ENCODE data around the gene TXNDC12.
"Not testable (repeated sequence)": the region's sequence is repeated elsewhere in the genome, so short reads cannot be mapped to it uniquely, and the experiment has no call there.

Gene TXNDC12

DNA sequence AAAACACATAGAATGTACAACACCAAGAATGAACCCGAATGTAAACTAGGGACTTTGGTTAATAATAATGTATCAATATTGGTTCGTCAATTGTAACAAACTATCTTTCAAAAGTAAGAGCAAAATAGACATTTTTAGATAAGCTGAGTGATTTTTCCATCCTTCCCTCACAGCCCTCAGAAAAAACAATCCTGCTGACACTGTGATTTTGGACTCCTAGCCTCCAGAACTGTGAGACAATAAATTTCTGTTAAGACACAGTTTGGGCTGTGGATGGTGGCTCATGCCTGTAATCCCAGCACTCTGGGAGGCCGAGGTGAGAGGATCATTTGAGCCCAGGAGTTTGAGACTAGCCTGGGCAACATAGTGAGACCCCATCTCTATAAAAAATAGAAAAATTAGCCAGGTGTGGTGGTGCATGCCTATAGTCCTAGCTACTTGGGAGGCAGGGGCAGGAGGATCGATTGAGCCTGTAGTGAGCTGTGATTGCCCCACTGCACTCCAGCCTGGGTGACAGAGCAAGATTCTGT, 9.3 kb downstream of the TXNDC12 start:
- not testable (repeated sequence) for DNase-seq (ENCODE audit: low spot score)

- DNase-seq (ENCODE audit: low spot score), result no peak
Measured at GRCh38 chr1:52045236-52045635, 9.8 kb downstream of the TXNDC12 start.

GRCh38 chr1:52041551-52042185, 13.3 kb downstream of the TXNDC12 start:
- no peak for DNase-seq (ENCODE audit: low spot score)

- DNase-seq (ENCODE audit: low spot score), result no peak
Measured at GRCh38 chr1:52037909-52038308, 17.1 kb downstream of the TXNDC12 start.

DNA sequence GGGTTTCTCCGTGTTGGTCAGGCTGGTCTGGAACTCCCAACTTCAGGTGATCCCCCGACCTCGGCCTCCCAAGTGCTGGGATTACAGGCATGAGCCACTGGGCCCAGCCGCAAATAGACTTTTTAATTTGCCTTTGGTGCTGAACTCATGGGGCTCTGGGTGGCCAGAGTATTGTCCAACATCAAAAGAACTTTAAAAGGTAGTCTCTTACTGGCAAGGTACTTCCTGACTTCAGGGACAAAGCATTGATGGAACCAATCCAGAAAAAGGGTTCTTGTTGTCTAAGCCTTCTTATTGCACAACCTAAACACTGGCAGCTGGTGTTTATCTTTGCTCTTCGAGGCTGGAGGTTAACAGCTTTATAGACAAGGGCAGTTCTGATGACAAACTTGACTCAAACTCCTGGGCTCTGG, 17.6 kb downstream of the TXNDC12 start:
- DNase-seq (ENCODE audit: low spot score), result no peak

- DNase-seq (ENCODE audit: low spot score), result no peak
Measured at GRCh38 chr1:52034050-52034384, 21.0 kb downstream of the TXNDC12 start.

- peak; percentile 87 for DNase-seq (ENCODE audit: low spot score)
Measured at GRCh38 chr1:52033190-52034049, 21.6 kb downstream of the TXNDC12 start, which contains the start of gene KTI12. KTI12 (minus strand) TSS chr1:52033810; CDS start chr1:52033761, 49 bp downstream.

- peak; percentile 78 for DNase-seq (ENCODE audit: low spot score)
Measured at GRCh38 chr1:52032785-52033131, 22.2 kb downstream of the TXNDC12 start.

DNA sequence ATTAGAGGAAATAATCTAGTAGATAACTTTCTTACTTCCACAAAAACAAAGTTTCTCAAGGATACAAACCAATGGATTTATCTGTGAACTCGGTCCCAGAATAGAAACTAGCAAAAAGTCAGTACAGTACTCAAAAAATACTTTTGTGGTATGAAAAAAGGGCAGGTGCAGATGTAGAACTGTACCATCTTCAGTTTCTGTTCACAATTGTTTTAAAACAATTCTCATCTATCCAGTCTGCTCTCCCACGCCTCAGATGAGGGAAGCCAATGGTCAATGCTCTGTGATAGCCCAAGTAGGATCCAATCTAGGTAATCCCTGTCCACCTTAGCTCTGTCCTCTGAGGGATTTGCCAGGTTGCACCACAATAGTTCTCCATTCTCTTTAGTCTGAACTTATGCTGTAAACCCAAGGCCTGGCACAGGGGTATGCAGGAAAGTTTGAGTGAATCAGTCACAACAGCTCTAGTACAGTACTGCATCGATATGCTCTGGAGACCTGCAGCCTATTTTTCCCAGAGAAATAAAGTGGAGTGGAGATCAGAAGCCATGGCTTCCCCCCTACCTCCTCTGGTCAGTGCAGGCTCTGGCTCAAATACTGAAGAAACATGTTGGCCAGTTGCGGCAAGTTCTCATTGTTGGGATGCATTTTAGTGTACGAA, 22.7 kb downstream of the TXNDC12 start:
- DNase-seq (ENCODE audit: low spot score), result no peak

- not testable (repeated sequence) for DNase-seq (ENCODE audit: low spot score)
Measured at GRCh38 chr1:52028839-52029238, 26.2 kb downstream of the TXNDC12 start.

DNA sequence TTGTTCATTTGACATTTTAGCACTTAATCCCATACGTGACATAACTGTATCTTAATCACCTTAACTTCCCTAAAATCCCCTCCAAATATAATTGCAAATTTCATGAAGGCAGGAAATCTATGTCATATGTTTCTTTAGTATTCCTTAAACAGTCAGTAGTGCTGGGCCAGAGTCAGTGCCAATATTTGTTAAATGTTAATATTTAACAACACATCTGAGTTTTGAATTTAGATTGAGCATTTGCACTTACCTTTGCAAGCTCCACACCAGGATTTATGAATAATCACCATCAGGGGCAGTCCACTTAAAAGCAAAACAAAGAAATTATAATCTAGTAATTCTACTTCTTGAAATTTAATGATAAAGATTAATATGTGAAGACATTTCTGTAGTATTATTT, 26.7 kb downstream of the TXNDC12 start:
- no peak for DNase-seq (ENCODE audit: low spot score)

DNA sequence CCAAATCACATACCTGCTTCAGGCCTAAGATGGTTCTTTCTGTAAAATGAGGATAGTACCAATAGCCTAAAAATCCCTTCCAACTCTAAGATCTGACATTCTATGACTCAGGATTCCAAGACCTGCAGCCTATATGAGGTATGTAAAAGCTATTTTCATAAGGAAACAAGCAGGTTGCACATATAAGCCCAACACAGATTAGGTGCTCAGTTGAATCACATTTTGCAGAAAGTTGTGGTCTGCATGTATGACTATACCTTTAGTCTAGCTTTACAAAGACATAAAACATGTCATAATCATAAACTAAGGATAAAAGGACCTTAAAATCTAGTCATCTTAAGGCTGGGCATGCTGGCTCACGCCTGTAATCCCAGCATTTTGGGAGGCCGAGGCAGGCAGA, 28.7 kb downstream of the TXNDC12 start:
- DNase-seq (ENCODE audit: low spot score), result no peak

DNA sequence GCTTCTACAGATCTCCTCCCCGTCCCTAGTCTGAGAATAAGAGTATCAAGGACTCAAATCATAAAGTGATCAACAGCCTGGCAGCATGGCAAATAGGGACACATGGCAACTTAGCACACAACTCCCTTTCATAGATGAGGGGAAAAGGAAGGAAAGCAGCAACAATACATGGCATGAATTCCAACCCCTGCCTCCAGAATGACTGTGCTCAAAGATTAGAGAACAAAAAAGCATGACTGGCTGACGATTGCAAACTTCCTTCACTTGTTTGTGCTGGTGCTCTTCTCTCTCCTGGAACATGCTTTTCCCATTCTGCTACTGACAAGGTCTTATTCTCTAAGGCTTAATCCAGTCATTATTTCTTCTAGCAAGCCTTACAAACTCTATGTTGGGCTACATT, 32.9 kb downstream of the TXNDC12 start:
- no peak for DNase-seq (ENCODE audit: low spot score)

GRCh38 chr1:52008071-52008809, 46.8 kb downstream of the TXNDC12 start:
- no peak for DNase-seq (ENCODE audit: low spot score)

DNA sequence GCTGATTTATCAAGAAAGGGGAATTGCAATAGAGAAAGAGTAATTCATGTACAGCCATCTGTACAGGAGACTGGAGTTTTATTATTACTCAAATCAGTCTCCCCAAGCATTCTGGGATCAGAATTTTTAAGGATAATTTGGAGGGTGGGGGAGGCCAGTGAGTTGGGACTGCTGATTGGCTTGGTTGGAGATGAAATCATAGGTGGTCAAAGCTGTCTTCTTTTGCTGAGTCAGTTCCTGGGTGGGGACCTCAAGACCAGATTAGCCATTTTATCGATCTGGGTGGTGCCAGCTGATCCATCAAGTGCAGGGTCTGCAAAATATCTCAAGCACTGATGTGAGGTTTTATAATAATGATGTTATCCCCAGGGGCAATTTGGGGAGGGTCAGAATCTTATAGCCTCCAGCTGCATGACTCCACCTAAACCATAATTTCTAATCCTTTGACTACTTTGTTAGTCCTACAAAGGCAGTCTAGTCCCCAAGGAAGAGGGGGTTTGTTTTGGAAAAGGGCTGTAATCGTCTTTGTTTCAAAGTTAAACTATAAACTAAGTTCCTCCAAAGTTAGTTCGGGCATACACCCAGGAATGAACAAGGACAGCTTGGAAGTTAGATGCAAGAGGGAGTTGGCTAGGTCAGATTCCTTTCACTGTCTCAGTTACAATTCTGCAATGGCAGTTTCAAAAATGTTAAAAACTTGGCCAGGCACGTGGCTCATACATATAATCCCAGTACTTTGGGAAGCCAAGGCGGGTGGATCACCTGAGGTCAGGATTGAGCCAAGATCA, 47.6 kb downstream of the TXNDC12 start:
- DNase-seq (ENCODE audit: low spot score), result no peak

GRCh38 chr1:52006081-52006553, 48.9 kb downstream of the TXNDC12 start:
- not testable (repeated sequence) for DNase-seq (ENCODE audit: low spot score)

DNA sequence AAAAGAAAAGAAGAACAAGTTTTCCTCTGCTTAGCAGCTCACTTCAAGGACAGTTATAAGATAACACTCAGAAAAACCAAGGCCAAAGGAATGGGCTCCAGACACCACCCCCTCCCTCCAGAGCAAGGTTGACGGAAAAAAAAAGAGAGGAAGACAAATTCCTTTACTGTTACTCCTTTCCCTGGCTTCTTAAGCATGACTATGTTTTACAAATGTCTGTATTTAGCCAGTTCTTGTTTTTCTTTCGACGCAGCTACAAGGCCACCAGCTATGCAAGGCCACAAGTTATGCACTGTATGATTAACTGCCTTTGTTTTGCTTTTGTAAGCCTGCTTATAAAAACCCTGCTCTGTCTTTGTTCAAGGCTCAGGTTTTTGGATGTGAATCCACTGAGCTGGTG, 49.4 kb downstream of the TXNDC12 start:
- peak; percentile 53 for DNase-seq (ENCODE audit: low spot score)

DNA sequence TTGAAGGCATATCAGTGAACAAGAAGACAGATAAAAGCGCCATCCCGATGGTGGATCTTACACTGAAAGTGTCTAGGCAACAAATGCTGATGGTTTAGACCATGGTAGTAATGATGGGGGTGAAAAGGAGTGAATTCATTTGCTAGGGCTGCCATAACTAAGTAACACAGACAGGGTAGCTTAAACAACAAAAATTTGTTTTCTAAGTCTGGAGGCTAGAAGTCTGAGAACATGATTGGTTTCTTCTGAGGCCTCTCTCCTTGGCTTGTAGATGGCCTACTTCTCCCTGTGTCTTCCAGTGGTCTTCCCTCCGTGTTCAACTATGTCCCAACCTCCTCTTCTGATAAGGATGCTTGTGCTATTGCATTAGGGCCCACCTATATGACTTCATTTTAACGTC, 51.1 kb downstream of the TXNDC12 start:
- DNase-seq (ENCODE audit: low spot score), result no peak

DNA sequence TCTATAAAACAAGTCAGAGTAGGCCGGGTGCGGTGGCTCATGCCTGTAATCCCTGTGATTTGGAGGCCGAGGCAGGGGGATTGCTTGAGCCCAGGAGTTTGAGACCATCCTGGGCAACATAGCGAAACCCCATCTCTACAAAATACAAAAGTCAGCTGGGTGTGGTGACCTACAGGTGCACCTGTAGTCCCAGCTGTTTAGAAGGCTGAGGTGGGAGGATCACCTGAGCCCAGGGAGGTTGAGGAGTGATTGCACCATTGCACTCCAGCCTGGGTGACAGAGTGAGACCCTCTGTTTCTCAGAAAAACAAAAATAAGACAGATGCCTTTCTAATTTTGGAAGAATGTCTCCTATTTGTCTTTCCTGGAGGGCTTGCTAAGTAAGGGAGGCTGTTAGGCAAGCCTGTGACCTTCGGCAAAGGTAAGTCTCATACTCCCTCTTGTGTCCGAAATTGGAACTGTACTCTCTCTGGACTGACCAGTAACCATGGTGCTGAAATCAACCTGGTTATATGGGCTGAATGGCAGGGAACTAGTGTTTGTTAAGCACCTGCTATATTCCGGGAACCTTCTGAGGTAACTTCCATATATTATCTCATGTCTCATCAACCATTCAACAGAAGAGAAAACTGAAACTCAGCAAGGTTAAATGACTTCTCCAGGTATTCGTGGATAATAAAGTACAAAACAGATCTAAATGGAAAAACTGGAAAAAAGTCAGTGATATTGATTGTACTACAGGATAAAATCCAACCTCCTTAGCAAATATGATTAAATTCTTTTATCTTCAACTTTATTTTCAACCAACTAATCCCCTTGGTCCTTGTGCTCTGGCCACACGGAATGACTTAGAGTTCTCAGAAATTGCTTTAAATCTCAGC, 52.7 kb downstream of the TXNDC12 start:
- DNase-seq (ENCODE audit: low spot score), result peak; percentile 84

DNA sequence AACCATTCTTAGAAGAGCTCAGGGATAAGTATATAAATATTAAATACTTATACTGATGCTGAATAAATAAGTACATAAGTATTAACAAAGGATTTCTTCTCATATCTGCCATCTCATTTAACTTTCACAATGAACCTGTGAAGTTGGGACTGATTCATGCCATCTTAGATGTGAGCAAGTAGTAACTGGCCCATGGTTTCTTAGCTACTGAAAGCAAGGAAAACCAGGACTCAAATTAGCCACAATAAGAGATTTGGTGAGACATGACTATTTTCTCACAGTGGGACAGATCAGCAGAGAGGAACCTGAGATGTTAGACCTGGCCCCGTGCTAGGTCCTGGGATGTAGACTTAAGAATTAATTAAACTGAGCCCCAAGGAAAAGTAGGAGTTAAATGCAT, 56.3 kb downstream of the TXNDC12 start:
- no peak for DNase-seq (ENCODE audit: low spot score)
